GM19240 (cell line): ENCODE results near the gene SIVA1.
A peak's percentile ranks its signal among the peaks of the same experiment; 100 is the strongest.
"Not testable (repeated sequence)": the region's sequence is repeated elsewhere in the genome, so short reads cannot be mapped to it uniquely, and the experiment has no call there.

Source experiments
- DNase-seq: peaks from one replicate; pipeline ENCODE4 v3.0.0; 2011; ENCODE audit warnings: low spot score; ENCODE audit not compliant: insufficient read length

Gene SIVA1

DNA sequence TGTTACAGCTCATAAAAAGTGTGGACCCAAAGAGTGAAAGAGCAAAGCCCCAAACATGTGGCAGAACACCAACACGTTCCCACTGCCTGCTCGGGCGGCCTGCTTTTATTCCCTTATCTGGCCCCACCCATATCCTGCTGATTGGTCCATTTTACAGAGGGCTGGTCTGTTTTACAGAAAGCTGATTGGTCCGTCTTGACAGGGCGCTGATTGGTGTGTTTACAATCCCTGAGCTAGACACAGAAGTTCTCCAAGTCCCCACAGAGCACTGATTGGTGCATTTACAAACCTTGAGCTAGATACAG is 2.2 kb upstream of the SIVA1 start:
- not testable (repeated sequence) for DNase-seq

DNA sequence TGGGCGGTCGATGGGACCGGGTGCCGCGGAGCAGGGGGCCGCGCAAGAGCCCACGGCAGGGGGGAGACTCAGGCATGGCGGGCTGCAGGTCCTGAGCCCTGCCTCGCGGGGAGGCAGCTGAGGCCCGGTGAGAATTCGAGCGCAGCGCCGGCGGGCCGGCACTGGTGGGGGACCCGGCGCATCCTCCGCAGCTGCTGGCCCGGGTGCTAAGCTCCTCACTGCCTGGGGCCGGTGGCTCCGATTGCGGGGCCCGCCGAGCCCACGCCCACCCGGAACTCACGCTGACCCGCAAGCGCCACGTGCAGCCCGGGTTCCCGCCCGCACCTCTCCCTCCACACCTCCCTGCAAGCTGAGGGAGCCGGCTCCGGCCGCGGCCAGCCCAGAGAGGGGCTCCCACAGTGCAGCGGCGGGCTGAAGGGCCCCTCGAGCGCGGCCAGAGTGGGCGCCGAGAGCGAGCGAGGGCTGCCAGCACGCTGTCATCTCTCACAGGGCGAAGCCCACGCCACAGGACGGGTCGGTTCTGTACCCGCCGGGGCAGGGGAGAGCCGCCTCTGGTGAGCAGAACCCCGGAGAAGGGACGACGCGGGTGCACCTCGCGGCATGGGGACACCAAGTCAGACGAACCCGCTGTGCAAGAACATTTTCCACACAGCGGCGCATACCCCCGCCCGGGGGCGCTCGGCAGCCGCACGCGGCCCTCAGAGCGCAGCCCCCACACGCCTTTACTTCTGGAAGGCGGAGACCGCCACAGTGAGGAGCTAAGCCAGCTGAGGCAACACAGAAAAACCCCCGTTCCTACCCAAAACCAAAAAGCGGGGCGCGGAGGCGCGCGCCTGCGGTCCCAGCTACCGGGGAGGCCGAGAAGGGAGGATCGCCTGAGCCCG is 1.2 kb upstream of the SIVA1 start:
- DNase-seq = no peak

DNA sequence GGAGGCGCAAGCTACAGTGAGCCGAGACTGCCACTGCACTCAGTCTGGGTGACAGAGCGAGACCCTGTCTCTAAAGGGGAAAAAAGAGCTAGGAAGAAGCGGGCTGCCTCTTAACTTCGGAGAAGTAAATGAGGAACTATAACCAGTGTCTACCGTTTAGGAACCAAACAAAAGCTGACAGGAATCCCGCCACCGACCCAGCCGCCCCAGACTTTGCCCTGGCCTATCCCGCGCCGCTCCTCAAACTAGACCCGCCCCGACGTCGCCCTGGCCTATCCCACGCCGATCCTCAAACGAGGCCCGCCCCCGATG is 568 bp upstream of the SIVA1 start:
- DNase-seq = peak; percentile 97

DNA sequence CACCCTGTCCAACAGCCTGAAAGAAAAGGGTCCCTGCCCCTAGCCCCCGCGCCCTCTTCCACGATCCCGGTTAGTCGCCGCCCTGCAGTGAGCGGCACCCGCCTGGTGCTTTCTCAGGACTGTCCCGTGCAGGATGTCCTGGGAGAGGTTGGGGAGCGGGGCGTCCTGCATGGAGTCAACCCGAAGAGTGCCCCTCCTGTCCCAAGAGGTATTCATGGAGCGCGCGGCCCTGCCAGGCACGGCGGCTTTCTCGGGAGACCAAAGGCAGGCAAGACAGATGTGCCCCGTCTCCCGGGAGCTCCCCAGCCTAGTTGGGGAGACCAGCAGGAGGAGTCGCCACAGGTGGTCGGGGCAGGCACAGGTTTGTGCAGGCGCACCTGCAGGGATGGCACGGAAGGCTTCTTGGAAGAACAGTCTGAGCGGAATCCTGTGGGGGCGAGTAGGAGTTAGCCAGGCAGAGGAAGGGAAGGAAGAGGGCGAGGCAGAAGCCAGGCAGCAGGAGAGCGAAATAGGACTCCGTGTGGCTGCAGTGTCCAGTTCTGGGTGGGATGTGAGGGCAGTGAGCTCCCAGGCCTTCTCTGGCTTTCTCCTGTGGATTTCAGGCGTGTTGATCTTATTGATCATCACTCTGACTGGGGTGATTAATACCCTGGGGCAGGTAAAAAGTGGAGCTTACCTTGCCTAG is 723 bp downstream of the SIVA1 start:
- no peak for DNase-seq

DNA sequence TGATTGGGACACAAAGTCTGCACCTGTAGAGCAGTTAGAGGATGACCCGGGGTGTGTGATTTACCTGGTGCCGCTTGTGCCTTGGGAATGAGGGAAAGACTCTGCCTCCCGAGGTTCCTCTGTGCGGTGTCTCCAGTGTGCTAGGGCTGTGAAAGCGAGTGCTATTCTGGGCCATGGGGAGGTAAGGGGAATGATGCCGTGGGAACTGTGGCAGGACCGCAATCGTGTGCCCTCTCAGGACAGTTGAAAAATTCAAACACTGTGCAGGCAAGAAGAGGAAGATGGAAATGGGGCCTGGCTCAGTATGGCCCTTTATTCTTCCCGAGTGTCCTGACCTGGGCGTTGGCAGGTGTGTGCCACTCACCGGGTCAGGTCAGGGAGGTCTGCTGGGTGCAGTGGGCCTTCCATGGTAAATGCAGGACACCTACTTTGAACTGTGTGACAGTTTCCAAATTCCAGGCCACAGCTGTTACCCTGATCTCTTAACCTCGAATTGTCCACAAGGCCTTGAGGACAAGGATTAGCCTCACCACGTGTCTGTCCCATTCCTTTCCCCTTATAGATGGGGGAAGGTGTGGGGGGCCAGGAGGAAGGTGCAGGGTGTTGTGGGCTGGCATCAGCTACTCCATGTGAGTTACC is 1.4 kb downstream of the SIVA1 start:
- DNase-seq = no peak

DNA sequence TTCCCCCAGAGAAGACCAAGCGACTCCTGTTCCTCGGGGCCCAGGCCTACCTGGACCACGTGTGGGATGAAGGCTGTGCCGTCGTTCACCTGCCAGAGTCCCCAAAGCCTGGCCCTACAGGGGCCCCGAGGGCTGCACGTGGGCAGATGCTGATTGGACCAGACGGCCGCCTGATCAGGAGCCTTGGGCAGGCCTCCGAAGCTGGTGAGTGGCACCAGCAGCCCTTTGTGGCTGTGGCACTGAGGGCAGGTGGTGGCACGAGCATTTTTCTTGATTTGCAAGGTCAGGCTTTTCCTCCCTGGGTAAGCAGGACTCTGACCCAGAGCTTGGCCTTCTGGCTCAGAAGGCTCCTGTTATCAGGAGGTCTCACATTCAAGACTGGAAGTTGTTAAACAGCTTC is 2.7 kb downstream of the SIVA1 start:
- no peak for DNase-seq

DNA sequence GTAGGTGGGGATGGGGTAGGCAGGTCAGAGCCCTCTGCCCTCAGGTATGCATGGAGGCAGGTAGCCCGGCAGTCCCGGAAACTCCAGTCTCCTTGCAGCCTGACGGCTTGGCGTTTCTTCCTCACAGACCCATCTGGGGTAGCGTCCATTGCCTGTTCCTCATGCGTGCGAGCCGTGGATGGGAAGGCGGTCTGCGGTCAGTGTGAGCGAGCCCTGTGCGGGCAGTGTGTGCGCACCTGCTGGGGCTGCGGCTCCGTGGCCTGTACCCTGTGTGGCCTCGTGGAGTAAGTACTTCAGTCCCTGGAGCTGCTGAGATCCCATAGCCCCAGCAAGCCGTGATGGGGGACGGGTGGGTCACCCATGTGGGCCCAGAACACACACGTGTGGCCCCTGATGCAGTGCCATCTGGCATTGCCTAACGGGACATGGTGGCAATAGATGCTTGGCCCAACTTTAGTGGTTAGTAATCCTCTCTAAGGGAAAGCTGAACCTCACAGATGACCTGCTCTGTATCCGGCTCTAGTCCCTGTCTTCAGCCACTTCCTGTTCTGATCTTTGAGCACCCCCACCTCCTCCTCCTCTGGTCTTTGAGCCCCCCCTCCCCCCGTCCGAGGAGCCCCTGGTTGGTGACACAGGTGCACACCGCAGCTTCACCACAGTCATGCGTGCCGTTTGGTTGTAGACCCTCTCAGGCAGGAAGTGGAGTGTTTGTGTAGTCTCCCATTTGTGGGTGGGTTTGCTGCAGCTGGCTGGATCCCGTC is 3.7 kb downstream of the SIVA1 start:
- DNase-seq = no peak

DNA sequence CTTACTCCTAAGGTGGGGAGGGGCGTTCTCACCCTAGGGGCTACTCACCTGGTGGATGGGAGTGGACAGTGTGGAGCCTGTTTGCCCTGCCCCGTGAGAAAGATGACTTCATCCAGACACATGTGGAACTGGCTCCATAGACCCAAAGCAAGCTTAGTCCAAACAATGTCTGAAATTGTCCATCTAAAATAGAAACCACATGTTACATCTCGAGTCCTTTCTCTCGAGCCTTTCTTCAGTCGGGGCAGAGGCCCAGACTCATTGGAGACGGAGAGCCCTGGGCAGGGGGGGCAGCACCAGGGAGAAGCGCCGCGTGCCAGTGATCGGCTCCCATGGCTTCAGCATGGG is 4.3 kb downstream of the SIVA1 start:
- no peak for DNase-seq

DNA sequence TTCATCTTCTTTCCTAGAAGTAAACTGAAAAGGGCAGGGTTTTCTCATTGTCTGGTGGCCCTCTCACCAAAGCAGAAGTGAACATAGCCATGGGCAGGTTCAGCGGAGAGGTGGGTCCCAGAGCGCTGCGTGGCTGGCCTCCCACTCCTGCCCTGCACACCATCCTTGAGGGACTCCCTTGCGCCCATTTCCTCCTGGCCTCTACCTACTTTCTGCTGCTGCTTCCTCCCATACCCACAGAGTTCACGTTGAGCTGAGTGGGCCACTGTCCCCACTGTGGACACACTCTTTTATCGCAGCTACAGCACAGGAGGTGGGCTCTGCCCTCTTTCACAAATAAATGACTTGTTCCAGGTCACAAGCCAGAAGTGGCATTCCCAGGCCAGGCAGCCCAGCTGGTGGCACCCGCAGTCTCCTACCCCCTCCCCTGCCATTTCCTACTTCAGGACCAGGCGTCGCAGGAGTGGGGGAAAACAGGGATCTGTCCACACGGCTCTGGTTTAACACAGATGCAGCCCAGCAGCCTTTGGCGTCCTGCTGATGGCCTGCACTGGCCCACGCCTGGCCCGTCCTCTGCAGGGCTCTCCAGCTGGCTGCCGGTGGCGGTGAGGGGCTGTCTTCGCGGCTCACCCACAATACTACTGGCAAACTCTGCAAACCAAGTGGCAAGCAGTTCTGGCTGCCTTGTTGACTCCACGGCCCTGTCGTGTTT is 4.9 kb downstream of the SIVA1 start:
- no peak for DNase-seq

DNA sequence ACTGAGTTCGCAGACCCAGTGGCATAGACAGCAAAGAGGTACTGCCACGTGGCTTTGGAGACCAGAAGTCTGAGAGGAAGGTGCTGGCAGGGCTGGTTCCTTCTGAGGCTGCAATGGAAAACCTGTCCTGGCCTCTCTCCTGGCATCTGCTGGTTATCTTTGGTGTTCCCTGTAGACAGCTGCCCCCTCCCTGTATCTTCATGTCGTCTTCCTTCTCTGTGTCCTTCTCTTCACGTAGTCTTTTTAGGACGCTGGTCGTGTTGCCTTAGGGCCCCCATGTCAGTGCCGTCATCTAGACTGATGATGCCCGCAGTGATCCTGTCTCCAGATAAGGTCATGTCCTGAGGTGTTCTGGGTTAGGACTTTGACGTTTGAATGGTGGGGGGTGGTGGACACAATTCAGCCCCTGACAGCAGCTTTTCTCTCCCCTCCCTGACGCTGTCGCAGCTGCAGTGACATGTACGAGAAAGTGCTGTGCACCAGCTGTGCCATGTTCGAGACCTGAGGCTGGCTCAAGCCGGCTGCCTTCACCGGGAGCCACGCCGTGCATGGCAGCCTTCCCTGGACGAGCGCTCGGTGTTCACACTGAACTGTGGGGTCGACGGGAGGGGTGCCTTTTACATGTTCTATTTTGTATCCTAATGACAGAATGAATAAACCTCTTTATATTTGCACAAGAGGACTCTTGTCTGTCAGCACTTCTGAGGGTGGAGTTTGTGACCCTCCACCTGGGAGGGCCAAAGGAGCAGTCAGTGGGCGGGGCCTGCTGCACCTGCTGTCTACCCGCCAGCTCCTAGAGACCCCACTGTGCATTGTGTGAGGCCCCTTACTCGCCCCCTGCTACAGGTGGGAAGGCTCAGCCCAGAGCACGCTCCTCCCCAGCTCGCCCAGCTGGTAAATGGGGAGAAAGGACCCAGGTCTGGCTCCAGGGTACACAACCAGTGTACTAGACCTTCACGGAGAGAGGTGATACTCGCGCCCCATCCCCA is 6.3 kb downstream of the SIVA1 start:
- no peak for DNase-seq

DNA sequence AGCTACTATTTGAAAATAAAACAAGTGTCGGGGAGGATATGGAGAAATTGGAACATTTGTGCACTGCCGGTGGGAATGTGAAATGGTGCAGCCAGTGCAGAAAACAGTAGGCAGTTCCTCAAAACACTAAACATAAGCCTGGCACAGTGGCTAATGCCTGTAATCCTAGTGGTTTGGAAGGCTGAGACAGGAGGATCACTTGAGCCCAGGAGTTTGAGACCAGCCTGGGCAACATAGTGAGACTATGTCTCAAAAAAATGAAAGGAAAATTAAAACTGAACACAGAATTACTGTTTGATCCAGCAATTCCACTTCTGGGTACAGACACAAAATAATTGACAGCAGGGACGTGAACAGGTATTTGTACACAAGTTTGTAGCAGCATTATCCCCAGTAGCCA is 12.6 kb downstream of the SIVA1 start:
- DNase-seq = no peak

DNA sequence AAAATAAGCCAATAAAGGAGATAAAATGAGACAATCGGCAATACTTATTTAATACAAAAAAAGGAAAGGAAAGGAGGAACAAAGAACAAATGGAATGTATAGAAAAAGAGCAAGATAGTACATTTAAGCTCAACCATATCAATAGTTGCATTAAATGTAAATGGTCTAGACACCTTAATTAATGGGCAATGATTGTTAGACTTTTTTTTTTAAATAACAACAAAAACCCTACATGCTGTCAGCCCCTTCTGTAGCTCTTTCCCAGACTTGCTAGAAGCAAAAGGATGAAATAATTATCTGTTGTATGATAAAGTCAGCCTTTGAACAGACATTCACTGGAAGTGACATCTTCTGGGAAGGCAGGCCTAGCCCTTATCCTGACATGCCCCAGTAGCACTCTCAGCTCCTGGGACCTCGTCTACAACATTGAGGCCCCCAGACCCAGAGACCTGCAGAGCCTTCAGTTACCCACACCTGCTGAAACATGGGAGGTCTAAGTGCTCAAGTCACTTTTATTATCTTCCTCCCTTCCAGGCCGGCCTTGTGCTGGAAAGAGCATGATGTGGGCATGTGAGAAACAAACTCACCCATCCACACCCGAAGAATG is 13.4 kb downstream of the SIVA1 start:
- DNase-seq = no peak

DNA sequence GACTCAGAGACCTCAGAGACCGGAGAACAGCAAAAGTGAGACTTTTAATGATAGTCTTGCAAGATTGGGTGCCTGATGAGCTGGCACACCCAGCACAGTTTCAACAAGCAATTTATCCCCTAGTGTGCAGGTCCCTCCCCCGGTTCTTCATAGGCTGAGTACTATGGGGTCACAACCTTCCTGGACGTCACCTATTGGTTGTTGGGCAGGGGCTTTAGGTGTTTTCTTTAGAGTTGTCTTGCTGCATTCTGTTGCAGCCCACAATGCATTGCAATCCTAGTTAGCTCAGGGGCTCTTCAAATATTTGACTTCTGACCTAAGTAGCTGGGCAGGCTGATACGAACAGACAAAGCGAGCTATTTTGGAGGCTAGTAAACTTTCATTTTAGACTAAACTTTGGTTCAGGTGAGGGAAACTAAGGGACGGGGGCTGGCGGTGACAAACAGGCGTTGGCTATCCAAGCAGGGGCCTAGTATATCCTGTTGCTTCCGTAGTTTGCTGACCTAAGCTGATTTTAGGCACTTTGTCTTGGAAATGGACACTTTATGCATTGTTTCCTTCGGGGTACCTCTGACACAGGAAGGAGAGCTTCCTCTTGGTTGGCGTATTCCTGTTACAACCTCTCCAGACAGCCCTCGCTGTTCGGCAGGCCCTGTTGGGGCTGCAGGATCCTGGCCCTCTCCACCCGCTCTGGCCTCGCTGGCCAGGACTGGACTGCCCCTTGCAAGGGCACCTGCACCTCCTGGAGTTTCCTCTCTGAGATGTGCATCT is 14.1 kb downstream of the SIVA1 start:
- no peak for DNase-seq

DNA sequence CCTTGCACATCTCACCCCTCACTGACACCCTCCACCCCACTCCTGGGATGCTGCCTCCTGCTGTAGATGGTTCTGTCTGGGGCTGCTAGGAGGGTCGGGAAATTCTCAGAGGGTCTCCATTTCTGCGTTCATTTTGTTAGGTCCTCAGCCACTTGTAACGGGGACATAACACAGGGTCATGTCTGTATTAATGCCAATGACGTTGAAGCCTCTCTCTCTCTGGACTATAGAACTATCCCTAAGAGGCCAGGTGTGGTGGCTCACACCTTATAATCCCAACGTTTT is 14.6 kb downstream of the SIVA1 start:
- DNase-seq = no peak

DNA sequence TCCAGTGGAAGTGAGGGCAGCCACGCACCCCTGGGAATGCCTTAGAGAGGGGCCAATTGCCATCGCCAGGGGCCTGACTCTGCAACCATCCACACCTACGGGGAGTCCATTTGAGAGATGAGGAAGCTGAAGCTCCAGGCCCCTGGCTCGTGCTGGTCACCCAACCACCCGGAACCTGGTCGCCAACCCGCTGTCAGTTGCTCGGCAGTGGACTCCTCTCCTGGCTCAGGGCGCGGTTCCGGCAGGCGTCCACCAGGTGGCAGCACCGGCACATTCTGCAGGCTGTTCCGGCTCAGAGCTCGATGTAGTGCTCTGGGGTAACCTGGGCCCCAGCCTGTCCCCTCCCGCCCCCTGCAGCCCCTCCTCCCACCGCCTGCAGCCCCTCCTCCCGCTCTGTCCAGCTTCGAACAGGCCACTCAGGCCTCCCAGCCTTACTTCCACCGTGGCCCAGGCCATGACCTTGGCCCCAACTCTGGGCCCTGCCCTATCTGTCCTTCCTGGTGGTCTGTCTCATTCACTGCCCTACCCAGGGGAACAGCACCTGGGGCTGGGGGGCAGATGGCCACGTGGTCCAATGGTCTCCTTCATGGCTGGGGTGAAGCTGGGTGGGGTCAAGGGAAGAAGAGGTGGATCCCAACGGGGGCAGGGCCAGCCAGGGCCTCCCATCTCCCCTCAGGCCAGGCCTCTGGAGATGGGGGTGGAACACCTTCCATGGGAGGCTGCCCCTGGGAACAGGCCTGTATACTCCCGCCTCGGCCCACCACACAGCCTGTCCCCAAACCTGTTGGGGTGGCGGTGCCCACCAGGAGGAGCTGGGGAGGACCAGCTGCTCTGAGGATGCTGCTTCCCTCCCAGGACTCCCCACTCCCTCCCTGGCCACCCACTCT is 15.7 kb downstream of the SIVA1 start:
- DNase-seq = peak; percentile 94

DNA sequence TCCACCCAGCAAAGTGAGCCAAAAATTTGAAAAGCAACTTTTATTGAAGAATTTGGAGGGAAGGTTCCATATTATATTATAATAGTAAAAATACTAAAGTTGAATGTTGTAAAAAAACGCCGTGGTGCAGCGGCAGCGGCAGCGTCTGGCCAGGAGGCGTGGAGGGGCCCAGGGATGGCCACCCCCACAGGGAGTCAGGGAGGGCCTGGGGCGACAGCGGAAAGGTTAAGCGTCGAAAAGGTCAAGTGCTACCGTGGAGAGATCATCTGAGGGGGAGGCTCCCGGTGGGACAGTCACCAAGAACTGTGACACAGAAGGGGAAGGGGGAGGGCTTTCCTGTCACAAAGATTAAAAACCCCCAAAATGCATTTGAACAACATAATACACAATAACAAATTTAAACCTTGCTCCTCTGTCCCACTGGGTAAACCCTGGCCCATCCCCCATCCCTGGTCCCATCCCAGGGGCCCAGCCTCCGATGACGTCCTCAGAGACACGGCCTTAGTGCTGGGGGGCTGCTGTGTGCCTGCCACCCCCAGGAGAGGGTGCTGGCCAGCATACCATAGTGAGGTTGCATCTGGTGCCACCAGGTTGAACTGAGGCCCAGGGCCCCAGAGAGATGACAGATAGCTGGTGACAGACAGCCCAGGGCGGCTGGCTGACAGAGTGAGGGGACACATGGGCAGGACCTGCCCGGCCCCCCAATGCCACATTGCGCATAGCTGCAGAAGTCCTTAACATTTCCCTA is 16.6 kb downstream of the SIVA1 start:
- no peak for DNase-seq

DNA sequence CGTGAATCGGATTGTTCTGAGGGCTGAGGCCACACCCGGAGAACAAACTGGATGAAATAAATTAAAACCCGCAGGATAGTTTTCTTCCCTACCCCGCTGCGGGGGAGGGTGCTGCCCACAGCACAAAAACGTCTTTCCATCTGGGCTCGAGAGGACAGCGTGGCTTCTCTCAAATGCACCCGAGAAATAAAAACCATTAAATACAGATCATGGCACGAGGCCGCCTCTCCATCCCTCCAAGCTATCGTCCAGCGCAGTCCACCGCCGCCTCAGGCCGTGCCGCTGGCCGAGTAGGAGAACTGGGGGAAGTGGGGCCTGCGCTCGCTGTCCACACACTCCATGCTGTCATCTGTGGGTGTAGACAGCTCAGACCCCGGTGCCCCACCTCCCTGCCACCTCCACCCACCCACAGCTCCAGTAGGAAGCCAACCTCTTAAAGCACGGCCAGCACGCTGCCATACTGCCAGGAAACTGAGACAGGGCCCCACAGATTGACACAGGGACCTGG is 17.2 kb downstream of the SIVA1 start:
- DNase-seq = no peak
